SK-N-MC (cell line): Measurements from ENCODE around the gene PRKN.

Source experiments
- EZH2 ChIP-seq: fragments of 200-600 bp; sonication (generic); IDR thresholded peaks from one replicate; pipeline ENCODE4 v1.6.1; 2017; ENCODE audit warnings: antibody characterized with exemption
- FOXP2 ChIP-seq: optimal IDR thresholded peaks from 2 replicates; pipeline ENCODE3; 2011; ENCODE audit warnings: mild to moderate bottlenecking, moderate library complexity; ENCODE audit not compliant: insufficient read depth; ENCODE audit errors: extremely low read length, control extremely low read depth
- POLR2AphosphoS5 ChIP-seq: IDR thresholded peaks from 2 replicates; pipeline ENCODE4 v1.6.1; 2012; ENCODE audit warnings: mild to moderate bottlenecking, low read depth, low read length, borderline replicate concordance

- TF ChIP-seq POLR2AphosphoS5 (no peak), FOXP2 (no peak), EZH2 (no peak)
These were observed 1.1 kb upstream of the PRKN start for GRCh38 chr6:162728706-162729105.
